GM04504 (cell line): ENCODE results near the gene C1QL4.
A peak's percentile ranks its signal among the peaks of the same experiment; 100 is the strongest.
"Not testable (repeated sequence)": the region's sequence is repeated elsewhere in the genome, so short reads cannot be mapped to it uniquely, and the experiment has no call there.

Experiments
- DNase-seq: peaks from one replicate; pipeline ENCODE4 v3.0.0-alpha.2; 2012; ENCODE audit warnings: low read depth

C1QL4 gene

GRCh38 chr12:49333778-49334177, 3.2 kb downstream of the C1QL4 start:
- not testable (repeated sequence) for DNase-seq

GRCh38 chr12:49332891-49333371, 4.1 kb downstream of the C1QL4 start:
- DNase-seq, result no peak

- DNase-seq, result no peak
Measured at GRCh38 chr12:49332441-49332861, 4.5 kb downstream of the C1QL4 start.

- DNase-seq, result peak; percentile 42
Measured at GRCh38 chr12:49331380-49332222, 5.4 kb downstream of the C1QL4 start.

- no peak for DNase-seq
Measured at GRCh38 chr12:49330631-49331379, 6.2 kb downstream of the C1QL4 start.

- DNase-seq, result no peak
Measured at GRCh38 chr12:49330032-49330619, 6.9 kb downstream of the C1QL4 start.

- DNase-seq, result no peak
Measured at GRCh38 chr12:49328816-49329215, 8.2 kb downstream of the C1QL4 start.

- no peak for DNase-seq
Measured at GRCh38 chr12:49327887-49328286, 9.1 kb downstream of the C1QL4 start.

- no peak for DNase-seq
Measured at GRCh38 chr12:49327368-49327767, 9.6 kb downstream of the C1QL4 start.

- DNase-seq, result no peak
Measured at GRCh38 chr12:49325606-49326005, 11.4 kb downstream of the C1QL4 start.

- DNase-seq, result no peak
Measured at GRCh38 chr12:49323524-49324097, 13.4 kb downstream of the C1QL4 start.

- peak; percentile 98 for DNase-seq
Measured at GRCh38 chr12:49322708-49323523, 14.1 kb downstream of the C1QL4 start, which contains the start of gene TROAP. TSS of gene TROAP (plus strand) at chr12:49323255. CDS start at chr12:49323609, 354 bp downstream.

- DNase-seq, result no peak
Measured at GRCh38 chr12:49322367-49322707, 14.7 kb downstream of the C1QL4 start.

GRCh38 chr12:49320411-49321103, 16.4 kb downstream of the C1QL4 start:
- not testable (repeated sequence) for DNase-seq

- DNase-seq, result not testable (repeated sequence)
Measured at GRCh38 chr12:49317118-49317517, 19.9 kb downstream of the C1QL4 start.

GRCh38 chr12:49314811-49315210, 22.2 kb downstream of the C1QL4 start:
- no peak for DNase-seq

- DNase-seq, result not testable (repeated sequence)
Measured at GRCh38 chr12:49310451-49311000, 26.5 kb downstream of the C1QL4 start.

- DNase-seq, result no peak
Measured at GRCh38 chr12:49309386-49309785, 27.6 kb downstream of the C1QL4 start.

GRCh38 chr12:49305762-49306510, 31.1 kb downstream of the C1QL4 start:
- no peak for DNase-seq

- peak; percentile 53 for DNase-seq
Measured at GRCh38 chr12:49304161-49304560, 32.8 kb downstream of the C1QL4 start.
